DOHH2 (cell line): ENCODE data around the gene PLK2.

Experiments used
- H3F3A ChIP-seq: fragments of 200-600 bp; sonication (generic), shearing (Covaris generic); 2 replicates; pipeline ENCODE4 v1.6.0; 2016; ENCODE audit warnings: antibody characterized with exemption, mild to moderate bottlenecking; ENCODE audit not compliant: control insufficient read depth, insufficient read depth
- H3K27ac ChIP-seq: fragments of 200-600 bp; sonication (generic); 2 replicates; pipeline ENCODE4 v1.5.1; 2014; ENCODE audit warnings: low read depth, mild to moderate bottlenecking, low read length, moderate library complexity
- H3K27me3 ChIP-seq: fragments of 200-600 bp; sonication (generic); 2 replicates; pipeline ENCODE4 v1.6.1; 2014; ENCODE audit warnings: mild to moderate bottlenecking, low read length, mixed read lengths; ENCODE audit not compliant: control insufficient read depth
- H3K36me3 ChIP-seq: fragments of 200-600 bp; sonication (generic); 2 replicates; pipeline ENCODE4 v1.6.1; 2014; ENCODE audit warnings: mild to moderate bottlenecking, low read length, moderate library complexity, mixed read lengths; ENCODE audit not compliant: control insufficient read depth
- H3K4me1 ChIP-seq: fragments of 200-600 bp; sonication (generic); 2 replicates; pipeline ENCODE4 v1.6.1; 2014; ENCODE audit warnings: mild to moderate bottlenecking, low read length, mixed read lengths; ENCODE audit not compliant: control insufficient read depth
- H3K4me2 ChIP-seq: fragments of 200-600 bp; sonication (generic); 2 replicates; pipeline ENCODE4 v1.6.0; 2014; ENCODE audit warnings: mild to moderate bottlenecking, low read length, moderate library complexity
- H3K4me3 ChIP-seq: fragments of 200-600 bp; sonication (generic); 2 replicates; pipeline ENCODE4 v1.5.1; 2014; ENCODE audit warnings: mild to moderate bottlenecking, low read length, mixed read lengths
- H3K79me2 ChIP-seq: fragments of 200-600 bp; sonication (generic); 2 replicates; pipeline ENCODE4 v1.6.1; 2014; ENCODE audit warnings: mild to moderate bottlenecking, low read length, mixed read lengths; ENCODE audit not compliant: control insufficient read depth
- H3K9me2 ChIP-seq: fragments of 200-600 bp; sonication (generic); replicated peaks from 2 replicates; pipeline ENCODE4 v1.6.1; 2014; ENCODE audit warnings: mild to moderate bottlenecking, low read length, mixed read lengths; ENCODE audit not compliant: control insufficient read depth
- H3K9me3 ChIP-seq: fragments of 200-600 bp; sonication (generic); 2 replicates; pipeline ENCODE4 v1.6.1; 2014; ENCODE audit warnings: antibody characterized with exemption, low read length, mixed read lengths; ENCODE audit not compliant: control insufficient read depth, insufficient read depth
- H4K20me1 ChIP-seq: fragments of 200-600 bp; sonication (generic); 2 replicates; pipeline ENCODE4 v1.6.0; 2014; ENCODE audit warnings: low read depth, mild to moderate bottlenecking, antibody characterized with exemption, low read length, moderate library complexity; ENCODE audit not compliant: control insufficient read depth, insufficient read depth
- EZH2phosphoT487 ChIP-seq: fragments of 200-600 bp; sonication (generic); IDR thresholded peaks from 2 replicates; pipeline ENCODE4 v1.6.1; 2017; ENCODE audit warnings: borderline replicate concordance, mild to moderate bottlenecking, antibody characterized with exemption, low read length, moderate library complexity, mixed read lengths
- TF ChIP-seq, protein P1 (sequence below): fragments of 200-600 bp; sonication (generic); IDR thresholded peaks from one replicate; pipeline ENCODE4 v1.5.1; 2014; ENCODE audit warnings: antibody characterized with exemption, mild to moderate bottlenecking, low read depth, low read length; ENCODE audit not compliant: poor library complexity, severe bottlenecking

The PLK2 gene

GRCh38 chr5:58481066-58481676, 21.3 kb upstream of the PLK2 start:
- Histone ChIP-seq H3K27ac (no peak overlapping the region), H3K36me3 (no peaks in the 10 kb centered on the region), H4K20me1 (no peaks in the 10 kb centered on the region), H3K4me1 (peaks cover 1% of the 10 kb centered on the region), H3K9me2 (no peaks in the 10 kb centered on the region), H3K4me2 (no peak overlapping the region), H3F3A (no peaks in the 10 kb centered on the region), H3K4me3 (no peak overlapping the region), H3K79me2 (no peaks in the 10 kb centered on the region), H3K27me3 (no peaks in the 10 kb centered on the region), H3K9me3 (no peaks in the 10 kb centered on the region)
- TF ChIP-seq, protein P1, sequence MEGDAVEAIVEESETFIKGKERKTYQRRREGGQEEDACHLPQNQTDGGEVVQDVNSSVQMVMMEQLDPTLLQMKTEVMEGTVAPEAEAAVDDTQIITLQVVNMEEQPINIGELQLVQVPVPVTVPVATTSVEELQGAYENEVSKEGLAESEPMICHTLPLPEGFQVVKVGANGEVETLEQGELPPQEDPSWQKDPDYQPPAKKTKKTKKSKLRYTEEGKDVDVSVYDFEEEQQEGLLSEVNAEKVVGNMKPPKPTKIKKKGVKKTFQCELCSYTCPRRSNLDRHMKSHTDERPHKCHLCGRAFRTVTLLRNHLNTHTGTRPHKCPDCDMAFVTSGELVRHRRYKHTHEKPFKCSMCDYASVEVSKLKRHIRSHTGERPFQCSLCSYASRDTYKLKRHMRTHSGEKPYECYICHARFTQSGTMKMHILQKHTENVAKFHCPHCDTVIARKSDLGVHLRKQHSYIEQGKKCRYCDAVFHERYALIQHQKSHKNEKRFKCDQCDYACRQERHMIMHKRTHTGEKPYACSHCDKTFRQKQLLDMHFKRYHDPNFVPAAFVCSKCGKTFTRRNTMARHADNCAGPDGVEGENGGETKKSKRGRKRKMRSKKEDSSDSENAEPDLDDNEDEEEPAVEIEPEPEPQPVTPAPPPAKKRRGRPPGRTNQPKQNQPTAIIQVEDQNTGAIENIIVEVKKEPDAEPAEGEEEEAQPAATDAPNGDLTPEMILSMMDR = no peak
- TF ChIP-seq EZH2phosphoT487 = no peak

- Histone ChIP-seq H3K4me2 (no peak overlapping the region), H3K4me3 (no peak overlapping the region), H3K27me3 (no peaks in the 10 kb centered on the region), H3K9me2 (no peaks in the 10 kb centered on the region), H3F3A (no peaks in the 10 kb centered on the region), H3K27ac (no peak overlapping the region), H3K79me2 (no peaks in the 10 kb centered on the region), H3K36me3 (no peaks in the 10 kb centered on the region), H3K9me3 (peaks cover 8% of the 10 kb centered on the region; the same call in 1 of the 2 replicates), H3K4me1 (no peaks in the 10 kb centered on the region), H4K20me1 (no peaks in the 10 kb centered on the region)
- TF ChIP-seq, protein P1 = peak; percentile 48
- TF ChIP-seq EZH2phosphoT487 = no peak
These were observed 18.0 kb upstream of the PLK2 start for GRCh38 chr5:58477760-58478376.

DNA sequence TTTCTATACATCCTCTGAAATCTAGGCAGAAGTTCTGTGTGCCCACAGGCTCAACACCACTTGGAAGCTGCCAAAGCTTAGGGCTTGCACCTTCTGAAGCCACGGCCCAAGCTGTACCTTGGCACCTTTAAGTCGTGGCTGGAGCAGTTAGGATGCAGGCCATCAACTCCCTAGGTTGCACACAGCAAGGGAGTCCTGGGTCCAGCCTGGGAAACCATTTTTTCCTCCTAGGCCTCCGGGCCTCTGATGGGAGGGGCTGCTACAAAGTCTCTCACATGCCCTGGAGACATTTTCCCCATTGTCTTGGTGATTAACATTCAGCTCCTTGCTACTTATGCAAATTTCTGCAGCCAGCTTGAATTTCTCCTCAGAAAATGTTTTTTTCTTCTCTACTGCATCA, 15.5 kb upstream of the PLK2 start:
- no peaks in the 10 kb centered on the region for H3K27me3 ChIP-seq
- no peak overlapping the region for H3K4me2 ChIP-seq
- no peaks in the 10 kb centered on the region for H4K20me1 ChIP-seq
- H3K9me3 ChIP-seq = peaks cover 8% of the 10 kb centered on the region; the same call in 1 of the 2 replicates
- TF ChIP-seq, protein P1 = no peak
- TF ChIP-seq EZH2phosphoT487 = no peak
- H3K36me3 ChIP-seq = no peaks in the 10 kb centered on the region
- no peaks in the 10 kb centered on the region for H3K4me1 ChIP-seq
- no peak overlapping the region for H3K4me3 ChIP-seq
- H3K27ac ChIP-seq = no peak overlapping the region
- H3K9me2 ChIP-seq = no peaks in the 10 kb centered on the region
- no peaks in the 10 kb centered on the region for H3F3A ChIP-seq
- no peaks in the 10 kb centered on the region for H3K79me2 ChIP-seq
